GM21390 (cell line): ENCODE measurements around the gene TRPC4AP.

Experiments
- ATAC-seq: cut with Tn5 transposase; IDR thresholded peaks from one replicate; pipeline ENCODE4 v1.9.1; 2021; ENCODE audit not compliant: unreplicated experiment

Gene TRPC4AP

GRCh38 chr20:35003211-35004031 is 89.2 kb downstream of the TRPC4AP start:
- ATAC-seq, result no peak

GRCh38 chr20:35002426-35003210 is 90.0 kb downstream of the TRPC4AP start:
- ATAC-seq, result no peak

GRCh38 chr20:35001596-35002362 is 90.8 kb downstream of the TRPC4AP start:
- no peak for ATAC-seq

GRCh38 chr20:35000922-35001595 is 91.5 kb downstream of the TRPC4AP start:
- no peak for ATAC-seq

GRCh38 chr20:35000311-35000921 is 92.2 kb downstream of the TRPC4AP start:
- ATAC-seq, result no peak

- no peak for ATAC-seq
Measured at GRCh38 chr20:34999782-35000181, 92.8 kb downstream of the TRPC4AP start.

- ATAC-seq, result no peak
Measured at GRCh38 chr20:34999021-34999451, 93.6 kb downstream of the TRPC4AP start.

- ATAC-seq, result no peak
Measured at GRCh38 chr20:34998331-34998950, 94.2 kb downstream of the TRPC4AP start.

GRCh38 chr20:34997774-34998173 is 94.8 kb downstream of the TRPC4AP start:
- ATAC-seq, result no peak

GRCh38 chr20:34997131-34997561 is 95.5 kb downstream of the TRPC4AP start:
- ATAC-seq, result no peak

GRCh38 chr20:34996243-34997028 is 96.2 kb downstream of the TRPC4AP start:
- ATAC-seq, result no peak

- no peak for ATAC-seq
Measured at GRCh38 chr20:34995696-34996095, 96.9 kb downstream of the TRPC4AP start.

- ATAC-seq, result no peak
Measured at GRCh38 chr20:34995192-34995591, 97.4 kb downstream of the TRPC4AP start.

GRCh38 chr20:34994509-34995131 is 98.0 kb downstream of the TRPC4AP start:
- ATAC-seq, result no peak

GRCh38 chr20:34993941-34994508 is 98.6 kb downstream of the TRPC4AP start:
- no peak for ATAC-seq

GRCh38 chr20:34992751-34993417 is 99.7 kb downstream of the TRPC4AP start:
- ATAC-seq, result no peak

- no peak for ATAC-seq
Measured at GRCh38 chr20:34990661-34991214, 101.9 kb downstream of the TRPC4AP start.
